K562 (cell line): Measurements from ENCODE around the gene WDR93. TPM values are rescaled to one million over a fixed set of nuclear protein-coding genes. Genes with fewer than 3 reads are reported as not detected.

Experiments
- BHLHE40 ChIP-seq: IDR thresholded peaks from 2 replicates; pipeline ENCODE4 v1.6.1; 2011; ENCODE audit warnings: low read length, improper control_type of control experiment
- CREM ChIP-seq: IDR thresholded peaks from 2 replicates; pipeline ENCODE4 v1.6.1; 2014; ENCODE audit warnings: antibody characterized with exemption, low read depth
- GABPB2 ChIP-seq: fragments of 250-450 bp; sonication (Bioruptor Pico); conservative IDR thresholded peaks from 2 replicates; pipeline ENCODE4 v1.5.1; 2021; ENCODE audit warnings: mild to moderate bottlenecking
- HCFC1 ChIP-seq: IDR thresholded peaks from 2 replicates; pipeline ENCODE4 v1.6.1; 2012; ENCODE audit warnings: low read depth, low read length, improper control_type of control experiment
- RAD21 ChIP-seq, 2 experiments: fragments of 250-450 bp in 1 of 2; fragments of 450-650 bp in 1 of 2; sonication (Bioruptor Pico) in 1 of 2; formaldehyde crosslinking in 1 of 2; IDR thresholded peaks in 1 of 2; conservative IDR thresholded peaks in 1 of 2; 2 replicates each; pipeline versions ENCODE4 v1.4.0 to v1.8.0; 2020 to 2022; ENCODE audit warnings: mild to moderate bottlenecking in 2 of 2, moderate library complexity in 1 of 2
- RB1 ChIP-seq: fragments of 450-650 bp; IDR thresholded peaks from 2 replicates; pipeline ENCODE4 v1.6.1; 2017; ENCODE audit warnings: low read depth, mild to moderate bottlenecking
- SMC3 ChIP-seq: conservative IDR thresholded peaks from 2 replicates; pipeline ENCODE4 v1.6.1; 2011; ENCODE audit warnings: low read depth, low read length, improper control_type of control experiment; ENCODE audit not compliant: insufficient read depth
- TEAD4 ChIP-seq, 2 experiments: sonication (generic) in 1 of 2; formaldehyde crosslinking in 1 of 2; IDR thresholded peaks; 2 replicates each; pipeline versions ENCODE4 v1.6.1 to v1.8.0; 2012 to 2022; ENCODE audit warnings: borderline replicate concordance in 1 of 2, inconsistent platforms in 1 of 2, low read length in 1 of 2, mild to moderate bottlenecking in 1 of 2, missing genetic modification reagents in 1 of 2
- polyA plus RNA-seq, 8 experiments: library from polyadenylated mRNA; depleted of rRNA in 4 of 8; stranded (reverse) in 5 of 8; unstranded in 3 of 8; fragments of >200 nt; fragmentation: Nextera tagmentation in 2 of 8; fragmentation: Illumina TruSeq in 1 of 8; extraction: Ambion mirVana in 2 of 8; extraction: Trizol in 1 of 8; gene quantifications; 2 replicates each; pipeline versions ENCODE4 v1.2.1 to v1.2.3, GENCODE V29; 2011 to 2014; ENCODE audit warnings: inconsistent platforms in 1 of 8, missing spikeins in 1 of 8
- total RNA-seq, 7 experiments: library from RNA; depleted of rRNA in 6 of 7; stranded (reverse); fragments of >200 nt in 6 of 7; fragmentation: Illumina TruSeq in 2 of 7; extraction: Trizol in 2 of 7; gene quantifications; 2 replicates each; pipeline versions ENCODE4 v1.2.1 to v1.2.3, GENCODE V29; 2011 to 2021; ENCODE audit warnings: low replicate concordance in 1 of 7
- TF ChIP-seq, protein P1 (sequence below): sonication (generic); formaldehyde crosslinking; IDR thresholded peaks from 2 replicates; pipeline ENCODE4 v1.8.0; 2022; ENCODE audit warnings: missing genetic modification reagents, mild to moderate bottlenecking, moderate library complexity, borderline replicate concordance
- TF ChIP-seq, protein P2 (sequence below), 3 experiments: fragments of 200-800 bp in 1 of 3; sonication (Bioruptor generic) in 1 of 3; sonication (generic) in 1 of 3; formaldehyde crosslinking in 1 of 3; IDR thresholded peaks; 2 replicates each; pipeline versions ENCODE4 v1.6.1 to v1.8.0; 2016 to 2022; ENCODE audit warnings: mild to moderate bottlenecking in 2 of 3, missing compliant biosample characterization in 2 of 3, missing genetic modification characterization in 2 of 3, missing genetic modification reagents in 1 of 3
- TF ChIP-seq, protein P3 (sequence below), 2 experiments: fragments of 450-650 bp; formaldehyde crosslinking in 1 of 2; IDR thresholded peaks; 2 replicates each; pipeline versions ENCODE4 v1.4.0 to v1.6.1; 2014 to 2020; ENCODE audit warnings: mild to moderate bottlenecking in 2 of 2, borderline replicate concordance in 1 of 2, low read depth in 1 of 2

The WDR93 gene
- total and polyA plus RNA-seq, 9 of the 15 experiments (the other 6 are each of a cell fraction or from before 2014, with no cell fraction given): not detected

DNA sequence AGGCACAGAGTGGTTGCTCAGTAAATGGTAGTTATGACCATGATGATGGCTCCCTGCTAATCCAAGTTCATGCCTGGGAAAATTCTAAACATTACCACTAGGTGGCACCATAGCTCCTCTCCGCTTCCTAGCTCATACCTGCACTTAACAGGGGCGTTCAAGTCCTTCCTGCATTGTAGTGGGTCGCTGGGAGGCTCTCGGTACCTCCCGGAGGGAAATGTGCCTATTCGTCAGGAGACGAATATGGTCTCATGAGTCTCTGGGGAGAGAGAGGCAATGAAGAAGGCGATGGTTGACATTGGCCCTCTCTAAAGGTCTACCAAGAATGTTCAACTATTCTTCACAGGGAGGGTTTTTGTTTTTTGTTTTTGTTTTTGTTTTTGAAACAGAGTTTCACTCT lies 49.5 kb downstream of the WDR93 start (continued):
- TF ChIP-seq TEAD4 (IDR thresholded peaks at IDR 0.05; ENCODE audit: low read length): peak; percentile 18; the same call in 1 of the 2 replicates
- TF ChIP-seq TEAD4 (CRISPR knock-in tag; IDR thresholded peaks at IDR 0.05; ENCODE audit: borderline replicate concordance): no peak
- 0 out of 2 replicates have a peak, but pooled peaks have one; percentile 24 for TF ChIP-seq BHLHE40
- TF ChIP-seq, protein P1, sequence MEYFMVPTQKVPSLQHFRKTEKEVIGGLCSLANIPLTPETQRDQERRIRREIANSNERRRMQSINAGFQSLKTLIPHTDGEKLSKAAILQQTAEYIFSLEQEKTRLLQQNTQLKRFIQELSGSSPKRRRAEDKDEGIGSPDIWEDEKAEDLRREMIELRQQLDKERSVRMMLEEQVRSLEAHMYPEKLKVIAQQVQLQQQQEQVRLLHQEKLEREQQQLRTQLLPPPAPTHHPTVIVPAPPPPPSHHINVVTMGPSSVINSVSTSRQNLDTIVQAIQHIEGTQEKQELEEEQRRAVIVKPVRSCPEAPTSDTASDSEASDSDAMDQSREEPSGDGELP (CRISPR knock-in tag): no peak
- TF ChIP-seq RB1: peak; percentile 46; the same call in 1 of the 2 replicates
- 0 out of 2 replicates have a peak, but pooled peaks have one; percentile 22 for TF ChIP-seq HCFC1
- TF ChIP-seq, protein P2, sequence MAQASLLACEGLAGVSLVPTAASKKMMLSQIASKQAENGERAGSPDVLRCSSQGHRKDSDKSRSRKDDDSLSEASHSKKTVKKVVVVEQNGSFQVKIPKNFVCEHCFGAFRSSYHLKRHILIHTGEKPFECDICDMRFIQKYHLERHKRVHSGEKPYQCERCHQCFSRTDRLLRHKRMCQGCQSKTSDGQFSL (CRISPR knock-in tag; IDR thresholded peaks at IDR 0.05): no peak
- TF ChIP-seq, protein P2 (tag; IDR thresholded peaks at IDR 0.05): no peak
- TF ChIP-seq SMC3: peak; percentile 82
- TF ChIP-seq GABPB2: no peak
- TF ChIP-seq RAD21 (CRISPR knock-in tag; conservative IDR thresholded peaks at IDR 0.05 in 1 of 2, IDR thresholded peaks at IDR 0.05 in 1 of 2): peak; percentile 83 to 91
- TF ChIP-seq, protein P3, sequence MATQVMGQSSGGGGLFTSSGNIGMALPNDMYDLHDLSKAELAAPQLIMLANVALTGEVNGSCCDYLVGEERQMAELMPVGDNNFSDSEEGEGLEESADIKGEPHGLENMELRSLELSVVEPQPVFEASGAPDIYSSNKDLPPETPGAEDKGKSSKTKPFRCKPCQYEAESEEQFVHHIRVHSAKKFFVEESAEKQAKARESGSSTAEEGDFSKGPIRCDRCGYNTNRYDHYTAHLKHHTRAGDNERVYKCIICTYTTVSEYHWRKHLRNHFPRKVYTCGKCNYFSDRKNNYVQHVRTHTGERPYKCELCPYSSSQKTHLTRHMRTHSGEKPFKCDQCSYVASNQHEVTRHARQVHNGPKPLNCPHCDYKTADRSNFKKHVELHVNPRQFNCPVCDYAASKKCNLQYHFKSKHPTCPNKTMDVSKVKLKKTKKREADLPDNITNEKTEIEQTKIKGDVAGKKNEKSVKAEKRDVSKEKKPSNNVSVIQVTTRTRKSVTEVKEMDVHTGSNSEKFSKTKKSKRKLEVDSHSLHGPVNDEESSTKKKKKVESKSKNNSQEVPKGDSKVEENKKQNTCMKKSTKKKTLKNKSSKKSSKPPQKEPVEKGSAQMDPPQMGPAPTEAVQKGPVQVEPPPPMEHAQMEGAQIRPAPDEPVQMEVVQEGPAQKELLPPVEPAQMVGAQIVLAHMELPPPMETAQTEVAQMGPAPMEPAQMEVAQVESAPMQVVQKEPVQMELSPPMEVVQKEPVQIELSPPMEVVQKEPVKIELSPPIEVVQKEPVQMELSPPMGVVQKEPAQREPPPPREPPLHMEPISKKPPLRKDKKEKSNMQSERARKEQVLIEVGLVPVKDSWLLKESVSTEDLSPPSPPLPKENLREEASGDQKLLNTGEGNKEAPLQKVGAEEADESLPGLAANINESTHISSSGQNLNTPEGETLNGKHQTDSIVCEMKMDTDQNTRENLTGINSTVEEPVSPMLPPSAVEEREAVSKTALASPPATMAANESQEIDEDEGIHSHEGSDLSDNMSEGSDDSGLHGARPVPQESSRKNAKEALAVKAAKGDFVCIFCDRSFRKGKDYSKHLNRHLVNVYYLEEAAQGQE (IDR thresholded peaks at IDR 0.05; ENCODE audit: borderline replicate concordance): peak; percentile 73
- TF ChIP-seq, protein P3 (CRISPR knock-in tag; IDR thresholded peaks at IDR 0.05; ENCODE audit: low read depth): no peak
- TF ChIP-seq CREM: 0 out of 2 replicates have a peak, but pooled peaks have one; percentile 9
